ENCODE data around the gene ZBTB18.

The ZBTB18 gene

GRCh38 chr1:244090645-244091044, 39.6 kb downstream of the ZBTB18 start:
- H3K36me3 ChIP-seq (ENCODE audit: control insufficient read depth, insufficient read depth, low read length): no peaks in the 10 kb centered on the region
- no peaks in the 10 kb centered on the region for H3K9me3 ChIP-seq (ENCODE audit: control insufficient read depth, insufficient read depth, low read depth, low read length)
- H3K9ac ChIP-seq (ENCODE audit: low read length): no peak overlapping the region
- no peaks in the 10 kb centered on the region for H3K27me3 ChIP-seq (ENCODE audit: control insufficient read depth, insufficient read depth, low read length)
- H3K27ac ChIP-seq (ENCODE audit: low read depth, low read length): no peak overlapping the region
- no peaks in the 10 kb centered on the region for H3K4me1 ChIP-seq (ENCODE audit: control insufficient read depth, insufficient read depth, low read length)
- no peak overlapping the region for H3K4me3 ChIP-seq (ENCODE audit: low read depth, low read length)

GRCh38 chr1:244092293-244092963, 41.3 kb downstream of the ZBTB18 start:
- Histone ChIP-seq H3K4me1 (ENCODE audit: control insufficient read depth, insufficient read depth, low read length) (no peaks in the 10 kb centered on the region), H3K27ac (ENCODE audit: low read depth, low read length) (no peak overlapping the region), H3K9ac (ENCODE audit: low read length) (no peak overlapping the region), H3K9me3 (ENCODE audit: control insufficient read depth, insufficient read depth, low read depth, low read length) (no peaks in the 10 kb centered on the region), H3K27me3 (ENCODE audit: control insufficient read depth, insufficient read depth, low read length) (no peaks in the 10 kb centered on the region), H3K36me3 (ENCODE audit: control insufficient read depth, insufficient read depth, low read length) (no peaks in the 10 kb centered on the region), H3K4me3 (ENCODE audit: low read depth, low read length) (no peak overlapping the region)

- no peaks in the 10 kb centered on the region for H3K36me3 ChIP-seq (ENCODE audit: control insufficient read depth, insufficient read depth, low read length)
- no peak overlapping the region for H3K27ac ChIP-seq (ENCODE audit: low read depth, low read length)
- H3K9ac ChIP-seq (ENCODE audit: low read length): no peak overlapping the region
- H3K4me3 ChIP-seq (ENCODE audit: low read depth, low read length): no peak overlapping the region
- no peaks in the 10 kb centered on the region for H3K4me1 ChIP-seq (ENCODE audit: control insufficient read depth, insufficient read depth, low read length)
- no peaks in the 10 kb centered on the region for H3K27me3 ChIP-seq (ENCODE audit: control insufficient read depth, insufficient read depth, low read length)
- H3K9me3 ChIP-seq (ENCODE audit: control insufficient read depth, insufficient read depth, low read depth, low read length): no peaks in the 10 kb centered on the region
Observed at GRCh38 chr1:244092964-244093638, 42.0 kb downstream of the ZBTB18 start.

GRCh38 chr1:244094880-244095528, 43.9 kb downstream of the ZBTB18 start:
- no peaks in the 10 kb centered on the region for H3K27me3 ChIP-seq (ENCODE audit: control insufficient read depth, insufficient read depth, low read length)

GRCh38 chr1:244095529-244095911, 44.4 kb downstream of the ZBTB18 start:
- Histone ChIP-seq H3K27me3 (ENCODE audit: control insufficient read depth, insufficient read depth, low read length) (no peaks in the 10 kb centered on the region), H3K4me1 (ENCODE audit: control insufficient read depth, insufficient read depth, low read length) (no peaks in the 10 kb centered on the region)

More at GRCh38 chr1:244094880-244095528, 43.9 kb downstream of the ZBTB18 start:
- H3K36me3 ChIP-seq (ENCODE audit: control insufficient read depth, insufficient read depth, low read length): no peaks in the 10 kb centered on the region
- no peak overlapping the region for H3K9ac ChIP-seq (ENCODE audit: low read length)
- no peak overlapping the region for H3K27ac ChIP-seq (ENCODE audit: low read depth, low read length)
- no peaks in the 10 kb centered on the region for H3K9me3 ChIP-seq (ENCODE audit: control insufficient read depth, insufficient read depth, low read depth, low read length)
- H3K4me1 ChIP-seq (ENCODE audit: control insufficient read depth, insufficient read depth, low read length): no peaks in the 10 kb centered on the region
- no peak overlapping the region for H3K4me3 ChIP-seq (ENCODE audit: low read depth, low read length)

GRCh38 chr1:244096066-244096610, 45.1 kb downstream of the ZBTB18 start:
- H3K9me3 ChIP-seq (ENCODE audit: control insufficient read depth, insufficient read depth, low read depth, low read length): no peaks in the 10 kb centered on the region
- no peak overlapping the region for H3K4me3 ChIP-seq (ENCODE audit: low read depth, low read length)
- no peaks in the 10 kb centered on the region for H3K4me1 ChIP-seq (ENCODE audit: control insufficient read depth, insufficient read depth, low read length)
- H3K27me3 ChIP-seq (ENCODE audit: control insufficient read depth, insufficient read depth, low read length): no peaks in the 10 kb centered on the region
- no peaks in the 10 kb centered on the region for H3K36me3 ChIP-seq (ENCODE audit: control insufficient read depth, insufficient read depth, low read length)
- no peak overlapping the region for H3K9ac ChIP-seq (ENCODE audit: low read length)
- H3K27ac ChIP-seq (ENCODE audit: low read depth, low read length): no peak overlapping the region

More at GRCh38 chr1:244095529-244095911, 44.4 kb downstream of the ZBTB18 start:
- H3K9ac ChIP-seq (ENCODE audit: low read length): no peak overlapping the region
- H3K4me3 ChIP-seq (ENCODE audit: low read depth, low read length): no peak overlapping the region
- H3K36me3 ChIP-seq (ENCODE audit: control insufficient read depth, insufficient read depth, low read length): no peaks in the 10 kb centered on the region
- no peaks in the 10 kb centered on the region for H3K9me3 ChIP-seq (ENCODE audit: control insufficient read depth, insufficient read depth, low read depth, low read length)
- no peak overlapping the region for H3K27ac ChIP-seq (ENCODE audit: low read depth, low read length)

GRCh38 chr1:244096691-244097090, 45.6 kb downstream of the ZBTB18 start:
- Histone ChIP-seq H3K27ac (ENCODE audit: low read depth, low read length) (no peak overlapping the region), H3K36me3 (ENCODE audit: control insufficient read depth, insufficient read depth, low read length) (no peaks in the 10 kb centered on the region), H3K4me1 (ENCODE audit: control insufficient read depth, insufficient read depth, low read length) (no peaks in the 10 kb centered on the region), H3K9ac (ENCODE audit: low read length) (no peak overlapping the region), H3K9me3 (ENCODE audit: control insufficient read depth, insufficient read depth, low read depth, low read length) (no peaks in the 10 kb centered on the region), H3K27me3 (ENCODE audit: control insufficient read depth, insufficient read depth, low read length) (no peaks in the 10 kb centered on the region), H3K4me3 (ENCODE audit: low read depth, low read length) (no peak overlapping the region)

GRCh38 chr1:244097523-244098405, 46.7 kb downstream of the ZBTB18 start:
- no peak overlapping the region for H3K9ac ChIP-seq (ENCODE audit: low read length)
- no peaks in the 10 kb centered on the region for H3K4me1 ChIP-seq (ENCODE audit: control insufficient read depth, insufficient read depth, low read length)
- no peaks in the 10 kb centered on the region for H3K9me3 ChIP-seq (ENCODE audit: control insufficient read depth, insufficient read depth, low read depth, low read length)
- no peaks in the 10 kb centered on the region for H3K27me3 ChIP-seq (ENCODE audit: control insufficient read depth, insufficient read depth, low read length)
- H3K27ac ChIP-seq (ENCODE audit: low read depth, low read length): no peak overlapping the region
- no peaks in the 10 kb centered on the region for H3K36me3 ChIP-seq (ENCODE audit: control insufficient read depth, insufficient read depth, low read length)
- H3K4me3 ChIP-seq (ENCODE audit: low read depth, low read length): no peak overlapping the region

- H3K9ac ChIP-seq (ENCODE audit: low read length): no peak overlapping the region
- no peak overlapping the region for H3K27ac ChIP-seq (ENCODE audit: low read depth, low read length)
- no peaks in the 10 kb centered on the region for H3K27me3 ChIP-seq (ENCODE audit: control insufficient read depth, insufficient read depth, low read length)
- H3K4me3 ChIP-seq (ENCODE audit: low read depth, low read length): no peak overlapping the region
- H3K4me1 ChIP-seq (ENCODE audit: control insufficient read depth, insufficient read depth, low read length): no peaks in the 10 kb centered on the region
- no peaks in the 10 kb centered on the region for H3K9me3 ChIP-seq (ENCODE audit: control insufficient read depth, insufficient read depth, low read depth, low read length)
- no peaks in the 10 kb centered on the region for H3K36me3 ChIP-seq (ENCODE audit: control insufficient read depth, insufficient read depth, low read length)
Observed at GRCh38 chr1:244099258-244099930, 48.3 kb downstream of the ZBTB18 start.

- no peaks in the 10 kb centered on the region for H3K4me1 ChIP-seq (ENCODE audit: control insufficient read depth, insufficient read depth, low read length)
- H3K4me3 ChIP-seq (ENCODE audit: low read depth, low read length): no peak overlapping the region
- no peaks in the 10 kb centered on the region for H3K9me3 ChIP-seq (ENCODE audit: control insufficient read depth, insufficient read depth, low read depth, low read length)
- no peaks in the 10 kb centered on the region for H3K27me3 ChIP-seq (ENCODE audit: control insufficient read depth, insufficient read depth, low read length)
- no peaks in the 10 kb centered on the region for H3K36me3 ChIP-seq (ENCODE audit: control insufficient read depth, insufficient read depth, low read length)
- no peak overlapping the region for H3K27ac ChIP-seq (ENCODE audit: low read depth, low read length)
- H3K9ac ChIP-seq (ENCODE audit: low read length): no peak overlapping the region
Observed at GRCh38 chr1:244100276-244100675, 49.2 kb downstream of the ZBTB18 start.

Measured in HUES6 (cell line).